Measurements from ENCODE around the gene SIT1.

DNA sequence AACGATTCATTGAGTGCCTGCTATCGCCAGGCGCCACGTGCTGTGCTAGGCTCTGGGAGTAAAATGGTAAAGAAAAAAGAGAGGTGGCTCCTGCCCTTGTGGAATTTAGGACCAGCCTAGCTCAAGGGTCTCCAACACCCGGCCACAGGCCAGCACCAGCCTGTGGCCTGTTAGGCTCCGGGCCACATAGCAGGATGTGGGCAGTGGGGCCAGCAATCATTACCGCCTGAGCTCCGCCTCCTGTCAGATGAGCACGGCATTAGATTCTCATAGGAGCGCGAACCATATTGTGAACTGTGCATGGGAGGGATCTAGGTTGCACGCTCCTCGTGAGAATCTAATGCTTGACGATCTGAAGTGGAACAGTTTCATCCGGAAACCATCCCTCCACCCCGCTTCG lies 5.6 kb upstream of the SIT1 start:
- TF ChIP-seq, protein P1, sequence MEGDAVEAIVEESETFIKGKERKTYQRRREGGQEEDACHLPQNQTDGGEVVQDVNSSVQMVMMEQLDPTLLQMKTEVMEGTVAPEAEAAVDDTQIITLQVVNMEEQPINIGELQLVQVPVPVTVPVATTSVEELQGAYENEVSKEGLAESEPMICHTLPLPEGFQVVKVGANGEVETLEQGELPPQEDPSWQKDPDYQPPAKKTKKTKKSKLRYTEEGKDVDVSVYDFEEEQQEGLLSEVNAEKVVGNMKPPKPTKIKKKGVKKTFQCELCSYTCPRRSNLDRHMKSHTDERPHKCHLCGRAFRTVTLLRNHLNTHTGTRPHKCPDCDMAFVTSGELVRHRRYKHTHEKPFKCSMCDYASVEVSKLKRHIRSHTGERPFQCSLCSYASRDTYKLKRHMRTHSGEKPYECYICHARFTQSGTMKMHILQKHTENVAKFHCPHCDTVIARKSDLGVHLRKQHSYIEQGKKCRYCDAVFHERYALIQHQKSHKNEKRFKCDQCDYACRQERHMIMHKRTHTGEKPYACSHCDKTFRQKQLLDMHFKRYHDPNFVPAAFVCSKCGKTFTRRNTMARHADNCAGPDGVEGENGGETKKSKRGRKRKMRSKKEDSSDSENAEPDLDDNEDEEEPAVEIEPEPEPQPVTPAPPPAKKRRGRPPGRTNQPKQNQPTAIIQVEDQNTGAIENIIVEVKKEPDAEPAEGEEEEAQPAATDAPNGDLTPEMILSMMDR (conservative IDR thresholded peaks at IDR 0.05; ENCODE audit: low read length), result no peak
- no peak for TF ChIP-seq EZH2phosphoT487 (IDR thresholded peaks at IDR 0.05; ENCODE audit: borderline replicate concordance, low read depth, low read length)

Measured in OCI-LY7 (cell line).